ENCODE measurements around the gene MED29. TPM values are rescaled to one million over a fixed set of nuclear protein-coding genes. Genes with fewer than 3 reads are reported as not detected.

The MED29 gene
- total RNA-seq, 2 experiments from 2014 or later: 45.0 to 46.1 TPM

DNA sequence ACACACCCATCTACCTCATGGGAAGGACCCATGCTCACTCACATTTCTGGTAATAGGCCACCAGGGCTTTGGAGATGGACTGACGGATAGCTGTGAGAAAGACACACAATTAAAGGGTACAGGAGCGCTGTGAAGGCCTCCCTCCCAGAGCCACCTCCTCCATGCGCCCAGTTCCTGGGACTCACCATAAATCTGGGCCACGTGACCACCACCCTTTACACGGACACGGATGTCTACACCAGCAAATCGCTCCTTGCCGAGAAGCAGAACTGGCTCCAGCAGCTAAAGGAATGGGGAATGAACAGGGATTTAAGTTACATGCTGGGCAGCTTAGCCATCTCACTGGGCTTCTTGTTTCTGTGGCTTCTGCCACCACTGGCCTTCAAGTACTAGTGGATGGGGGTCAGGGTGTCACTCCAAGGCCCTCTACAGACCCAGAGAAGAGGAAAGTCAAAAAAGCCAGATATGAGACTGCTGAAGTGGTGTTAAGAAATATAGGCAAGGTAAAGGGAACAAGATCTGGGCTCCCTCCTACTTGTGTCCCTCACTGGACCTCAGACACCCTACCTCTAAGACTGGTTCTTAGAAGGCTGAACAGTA lies 42.4 kb downstream of the MED29 start:
- Mint-ChIP-seq H3K9me3 (no peaks in the 10 kb centered on the region), H3K27ac (peak overlapping the region; percentile 93), H3K4me1 (ENCODE audit: low read depth) (peaks cover 50% of the 10 kb centered on the region), H3K4me3 (peak overlapping the region; percentile 99), H3K36me3 (ENCODE audit: low read depth) (peaks cover 53% of the 10 kb centered on the region), H3K27me3 (no peaks in the 10 kb centered on the region)
- ATAC-seq (ENCODE audit: poor library complexity): no peak
- intact Hi-C loops (cut with DNase I, micrococcal nuclease): no loop called here
- TF ChIP-seq, protein P1, sequence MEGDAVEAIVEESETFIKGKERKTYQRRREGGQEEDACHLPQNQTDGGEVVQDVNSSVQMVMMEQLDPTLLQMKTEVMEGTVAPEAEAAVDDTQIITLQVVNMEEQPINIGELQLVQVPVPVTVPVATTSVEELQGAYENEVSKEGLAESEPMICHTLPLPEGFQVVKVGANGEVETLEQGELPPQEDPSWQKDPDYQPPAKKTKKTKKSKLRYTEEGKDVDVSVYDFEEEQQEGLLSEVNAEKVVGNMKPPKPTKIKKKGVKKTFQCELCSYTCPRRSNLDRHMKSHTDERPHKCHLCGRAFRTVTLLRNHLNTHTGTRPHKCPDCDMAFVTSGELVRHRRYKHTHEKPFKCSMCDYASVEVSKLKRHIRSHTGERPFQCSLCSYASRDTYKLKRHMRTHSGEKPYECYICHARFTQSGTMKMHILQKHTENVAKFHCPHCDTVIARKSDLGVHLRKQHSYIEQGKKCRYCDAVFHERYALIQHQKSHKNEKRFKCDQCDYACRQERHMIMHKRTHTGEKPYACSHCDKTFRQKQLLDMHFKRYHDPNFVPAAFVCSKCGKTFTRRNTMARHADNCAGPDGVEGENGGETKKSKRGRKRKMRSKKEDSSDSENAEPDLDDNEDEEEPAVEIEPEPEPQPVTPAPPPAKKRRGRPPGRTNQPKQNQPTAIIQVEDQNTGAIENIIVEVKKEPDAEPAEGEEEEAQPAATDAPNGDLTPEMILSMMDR (IDR thresholded peaks at IDR 0.05): no peak
- POLR2A ChIA-PET: interaction anchor here (0.8 to 5.9 kb wide), 5 partner anchors 12 to 91 kb away, joined by 3 to 163 read pairs (median 3); partner anchors contain the start of genes MED29, PAF1, SAMD4B and SUPT5H
- no peak overlapping the region for H3K4me3 ChIP-seq (ENCODE audit: low read length)
- peaks cover 57% of the 10 kb centered on the region for H3K4me1 ChIP-seq (ENCODE audit: insufficient read depth, low read length)
- CTCF ChIA-PET: no interaction called here
- no peak overlapping the region for H3K27ac ChIP-seq (ENCODE audit: low read depth in 1 of 2, low read length in 2 of 2)
- peaks cover 33% of the 10 kb centered on the region for H3K36me3 ChIP-seq (ENCODE audit: insufficient read depth, low read length)
- peak in 1 of 14 experiments; percentile 35 for DNase-seq
- H3K9me3 ChIP-seq (ENCODE audit: control insufficient read depth in 1 of 2, insufficient read depth in 1 of 2, low read length in 2 of 2): no peaks in the 10 kb centered on the region
- H3K27me3 ChIP-seq (ENCODE audit: control insufficient read depth in 1 of 2, insufficient read depth in 2 of 2, low read length in 2 of 2): no peaks in the 10 kb centered on the region

DNA sequence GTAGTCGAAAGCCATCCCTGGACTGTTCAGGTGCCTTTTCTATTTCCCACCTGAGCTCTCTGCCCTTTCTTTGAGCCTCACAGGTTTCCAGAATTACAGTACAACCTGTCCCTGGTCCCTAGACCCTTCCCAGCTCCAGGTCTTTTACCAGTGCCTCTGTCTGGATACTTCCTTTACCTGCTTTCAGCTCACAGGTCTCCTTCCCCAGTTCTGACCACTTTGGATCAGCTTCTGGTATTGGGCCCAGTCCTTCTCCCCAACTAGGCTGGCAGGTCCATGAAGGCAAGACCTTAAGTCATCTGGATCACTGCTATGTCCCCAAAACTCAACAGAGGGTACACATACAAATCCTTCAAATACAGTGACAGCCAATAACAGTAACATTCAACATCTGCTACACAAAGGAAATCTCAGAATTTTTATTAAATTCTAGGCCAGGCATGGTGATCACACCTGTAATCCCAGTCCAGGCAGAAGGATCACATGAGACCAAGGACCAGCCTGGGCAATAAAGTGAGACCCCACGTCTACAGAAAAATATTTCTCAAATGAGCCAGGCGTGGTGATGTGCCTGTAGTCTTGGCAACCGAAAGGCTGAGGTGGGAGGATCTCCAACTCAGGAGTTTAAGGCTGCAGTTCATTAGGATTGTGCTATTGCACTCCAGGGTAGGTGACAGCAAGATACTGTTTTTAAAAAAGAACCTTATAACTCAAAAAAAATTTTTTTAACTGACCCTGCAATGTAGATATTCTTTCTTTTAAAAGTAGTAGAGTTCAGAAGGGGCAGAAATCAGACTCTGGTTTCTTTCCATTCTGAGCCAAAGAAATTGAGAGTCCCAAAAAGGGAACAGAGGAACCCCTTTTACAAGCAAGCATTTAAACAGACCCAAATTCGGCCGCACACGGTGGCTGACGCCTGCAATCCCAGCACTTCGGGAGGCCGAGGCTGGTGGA lies 43.2 kb downstream of the MED29 start:
- peak overlapping the region; percentile 93 for H3K27ac Mint-ChIP-seq
- H3K4me3 Mint-ChIP-seq: peak overlapping the region; percentile 99
- Histone ChIP-seq H3K27me3 (ENCODE audit: control insufficient read depth in 1 of 2, insufficient read depth in 2 of 2, low read length in 2 of 2) (no peaks in the 10 kb centered on the region), H3K4me1 (ENCODE audit: insufficient read depth, low read length) (peaks cover 57% of the 10 kb centered on the region), H3K36me3 (ENCODE audit: insufficient read depth, low read length) (peaks cover 33% of the 10 kb centered on the region), H3K9me3 (ENCODE audit: control insufficient read depth in 1 of 2, insufficient read depth in 1 of 2, low read length in 2 of 2) (no peaks in the 10 kb centered on the region), H3K27ac (ENCODE audit: low read depth in 1 of 2, low read length in 2 of 2) (peak overlapping the region; percentile 79 to 88), H3K4me3 (ENCODE audit: low read length) (peak overlapping the region; percentile 96)
- TF ChIP-seq, protein P1 (IDR thresholded peaks at IDR 0.05): no peak
- H3K27me3 Mint-ChIP-seq: no peaks in the 10 kb centered on the region
- ChIA-PET CTCF (interaction anchor here (1.5 to 1.9 kb wide), 5 partner anchors 22 to 68 kb away, joined by 4 to 14 read pairs (median 7); partner anchors contain the start of genes MED29, PAF1 and PLEKHG2), POLR2A (interaction anchor here (0.7 to 5.9 kb wide), 21 partner anchors 8 to 851 kb away, joined by 3 to 163 read pairs (median 14); partner anchors contain the start of genes AKT2, EID2B, GMFG and MED29)
- H3K4me1 Mint-ChIP-seq (ENCODE audit: low read depth): peaks cover 50% of the 10 kb centered on the region
- H3K9me3 Mint-ChIP-seq: no peaks in the 10 kb centered on the region
- no peak for ATAC-seq (ENCODE audit: poor library complexity)
- H3K36me3 Mint-ChIP-seq (ENCODE audit: low read depth): peaks cover 53% of the 10 kb centered on the region
- intact Hi-C loops (cut with DNase I, micrococcal nuclease): loop anchor here in 1 of 2 experiments (1.0 to 5.0 kb wide), 4 partner anchors 22 to 398 kb away; partner anchors contain the start of genes DYRK1B, MED29, PAF1 and PLEKHG2
- peak in 1 of 14 experiments; percentile 34 for DNase-seq

Measured in CD4-positive, alpha-beta T cell (primary cell).